Activated CD8-positive, alpha-beta memory T cell treated with anti-CD3 and anti-CD28 coated beads, Interleukin-2, amount 50 U/mL, for 4 hours (primary cell): ENCODE results near the gene SHOX.
"Not testable (repeated sequence)": the region's sequence is repeated elsewhere in the genome, so short reads cannot be mapped to it uniquely, and the experiment has no call there.

ENCODE experiments used
- DNase-seq: peaks from one replicate; pipeline ENCODE4 v3.0.0-alpha.2; 2020

SHOX gene

GRCh38 chrX:638482-639131 is 8.0 kb downstream of the SHOX start:
- DNase-seq: no peak

- DNase-seq: no peak
Observed at GRCh38 chrX:639151-639550, 8.6 kb downstream of the SHOX start.

GRCh38 chrX:640641-641040 is 10.1 kb downstream of the SHOX start:
- DNase-seq: no peak

- DNase-seq: no peak
Observed at GRCh38 chrX:641671-642435, 11.3 kb downstream of the SHOX start.

GRCh38 chrX:642436-643240 is 12.0 kb downstream of the SHOX start:
- no peak for DNase-seq

- no peak for DNase-seq
Observed at GRCh38 chrX:643241-643595, 12.6 kb downstream of the SHOX start.

GRCh38 chrX:643911-644303 is 13.3 kb downstream of the SHOX start:
- no peak for DNase-seq

GRCh38 chrX:644304-645281 is 14.0 kb downstream of the SHOX start:
- no peak for DNase-seq

- no peak for DNase-seq
Observed at GRCh38 chrX:646228-646495, 15.6 kb downstream of the SHOX start.

- DNase-seq: no peak
Observed at GRCh38 chrX:646796-647195, 16.2 kb downstream of the SHOX start.

- no peak for DNase-seq
Observed at GRCh38 chrX:649166-649565, 18.6 kb downstream of the SHOX start.

GRCh38 chrX:650324-650723 is 19.7 kb downstream of the SHOX start:
- DNase-seq: no peak

GRCh38 chrX:650811-651210 is 20.2 kb downstream of the SHOX start:
- DNase-seq: no peak

GRCh38 chrX:651922-652321 is 21.3 kb downstream of the SHOX start:
- not testable (repeated sequence) for DNase-seq

GRCh38 chrX:652341-652741 is 21.8 kb downstream of the SHOX start:
- no peak for DNase-seq

GRCh38 chrX:653306-653705 is 22.7 kb downstream of the SHOX start:
- DNase-seq: no peak

- no peak for DNase-seq
Observed at GRCh38 chrX:661154-661553, 30.6 kb downstream of the SHOX start.

- no peak for DNase-seq
Observed at GRCh38 chrX:662126-662525, 31.5 kb downstream of the SHOX start.

- DNase-seq: no peak
Observed at GRCh38 chrX:663841-664240, 33.2 kb downstream of the SHOX start.

- DNase-seq: no peak
Observed at GRCh38 chrX:666762-667720, 36.5 kb downstream of the SHOX start.

- DNase-seq: no peak
Observed at GRCh38 chrX:670645-671044, 40.1 kb downstream of the SHOX start.

- no peak for DNase-seq
Observed at GRCh38 chrX:672931-673330, 42.3 kb downstream of the SHOX start.
